LHCN-M2 (cell line): ENCODE measurements around the gene PRPSAP2. TPM values are rescaled to one million over a fixed set of nuclear protein-coding genes. Genes with fewer than 3 reads are reported as not detected.

Experiments used
- DNase-seq: peaks from one replicate; pipeline ENCODE4 v3.0.0-alpha.2; 2012; ENCODE audit warnings: low read depth
- total RNA-seq: library from RNA; depleted of rRNA; stranded (reverse); fragments of >200 nt; gene quantifications from 2 replicates; pipeline ENCODE4 v1.2.3, GENCODE V29; 2014

The PRPSAP2 gene
- total RNA-seq, 1 experiment from 2014 or later, result 33.4 TPM

GRCh38 chr17:18960803-18961511 is 103.0 kb downstream of the PRPSAP2 start:
- DNase-seq, result peak; percentile 51

DNA sequence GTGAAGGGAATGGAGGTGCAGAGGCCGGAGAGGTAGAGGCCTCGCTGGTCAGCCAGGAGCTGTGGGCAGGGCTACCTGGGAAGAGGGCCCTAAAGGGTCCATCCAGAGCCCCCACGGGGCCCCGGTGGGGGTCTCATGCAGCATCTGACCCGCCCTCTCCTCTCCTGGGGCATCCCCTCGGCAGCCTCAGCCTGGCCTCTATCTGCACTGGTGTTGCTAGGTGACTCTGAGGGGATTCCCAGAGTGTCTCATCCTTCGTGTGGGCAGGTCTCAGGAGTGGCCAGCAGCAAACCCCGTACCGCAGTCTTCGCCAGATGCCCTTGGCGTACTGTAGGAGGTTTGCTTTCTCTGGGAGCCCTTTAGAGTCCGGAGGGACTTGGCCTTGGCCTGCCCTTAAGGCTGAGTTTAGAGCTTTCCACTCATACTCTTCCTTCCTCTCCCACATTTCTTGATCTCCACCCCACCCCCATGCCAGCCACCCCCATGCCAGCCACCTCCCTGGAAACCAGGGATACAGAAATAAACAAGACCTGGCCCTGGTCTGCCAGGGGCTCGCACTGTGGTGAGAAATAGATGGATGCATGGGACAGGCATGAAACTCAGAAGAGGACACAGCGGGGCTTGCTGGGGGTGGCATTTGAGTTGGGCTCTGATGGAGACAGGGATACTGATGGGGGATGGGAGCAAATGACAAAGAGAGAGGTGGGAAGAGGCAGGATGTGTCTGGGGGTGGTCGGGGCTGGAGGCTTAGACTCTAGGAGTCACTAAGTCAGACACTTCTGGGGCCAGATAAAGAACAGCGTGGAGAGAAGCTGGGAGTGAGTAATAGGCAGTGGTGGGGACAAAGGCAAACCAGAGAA is 103.9 kb downstream of the PRPSAP2 start:
- no peak for DNase-seq

GRCh38 chr17:18962494-18962815 is 104.5 kb downstream of the PRPSAP2 start:
- DNase-seq, result no peak

- DNase-seq, result peak; percentile 37
Measured at GRCh38 chr17:18963126-18964017, 105.4 kb downstream of the PRPSAP2 start.

- no peak for DNase-seq
Measured at GRCh38 chr17:18964018-18964351, 106.1 kb downstream of the PRPSAP2 start.

GRCh38 chr17:18964550-18964949 is 106.6 kb downstream of the PRPSAP2 start:
- DNase-seq, result no peak

DNA sequence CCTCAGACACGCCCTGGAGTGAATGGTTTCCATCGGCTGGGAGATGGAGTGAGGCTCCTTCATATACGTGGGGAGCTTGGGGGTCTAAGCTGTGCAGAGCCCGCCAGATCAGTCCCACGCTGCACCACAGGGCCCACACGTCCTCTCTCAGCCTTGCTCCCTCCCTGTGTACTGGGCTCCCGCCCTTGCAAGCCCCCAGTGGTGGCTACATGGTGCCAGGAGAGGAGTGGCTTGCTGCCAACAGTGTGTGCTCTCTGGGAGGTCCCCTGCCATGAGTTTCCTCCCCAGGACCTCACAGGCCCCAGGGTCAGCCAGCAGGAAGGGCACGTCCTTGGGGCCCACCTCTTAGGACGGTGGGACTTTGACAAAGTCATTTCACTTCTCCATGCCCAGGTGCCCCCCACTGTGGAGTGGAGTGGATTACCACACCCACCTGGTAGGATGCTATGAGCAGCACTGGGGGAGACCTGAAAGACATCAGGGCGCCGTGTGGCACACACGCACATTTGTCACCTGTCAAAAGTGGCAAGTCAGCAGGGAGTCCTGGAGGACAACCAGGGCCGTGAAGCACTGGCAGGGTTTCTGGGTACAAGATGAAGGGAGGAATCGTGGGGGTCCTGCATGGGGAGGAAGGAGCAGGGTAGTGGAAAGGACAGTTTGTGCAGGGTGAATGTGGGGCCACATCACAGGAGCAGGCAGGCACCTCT is 107.8 kb downstream of the PRPSAP2 start:
- DNase-seq, result no peak

DNA sequence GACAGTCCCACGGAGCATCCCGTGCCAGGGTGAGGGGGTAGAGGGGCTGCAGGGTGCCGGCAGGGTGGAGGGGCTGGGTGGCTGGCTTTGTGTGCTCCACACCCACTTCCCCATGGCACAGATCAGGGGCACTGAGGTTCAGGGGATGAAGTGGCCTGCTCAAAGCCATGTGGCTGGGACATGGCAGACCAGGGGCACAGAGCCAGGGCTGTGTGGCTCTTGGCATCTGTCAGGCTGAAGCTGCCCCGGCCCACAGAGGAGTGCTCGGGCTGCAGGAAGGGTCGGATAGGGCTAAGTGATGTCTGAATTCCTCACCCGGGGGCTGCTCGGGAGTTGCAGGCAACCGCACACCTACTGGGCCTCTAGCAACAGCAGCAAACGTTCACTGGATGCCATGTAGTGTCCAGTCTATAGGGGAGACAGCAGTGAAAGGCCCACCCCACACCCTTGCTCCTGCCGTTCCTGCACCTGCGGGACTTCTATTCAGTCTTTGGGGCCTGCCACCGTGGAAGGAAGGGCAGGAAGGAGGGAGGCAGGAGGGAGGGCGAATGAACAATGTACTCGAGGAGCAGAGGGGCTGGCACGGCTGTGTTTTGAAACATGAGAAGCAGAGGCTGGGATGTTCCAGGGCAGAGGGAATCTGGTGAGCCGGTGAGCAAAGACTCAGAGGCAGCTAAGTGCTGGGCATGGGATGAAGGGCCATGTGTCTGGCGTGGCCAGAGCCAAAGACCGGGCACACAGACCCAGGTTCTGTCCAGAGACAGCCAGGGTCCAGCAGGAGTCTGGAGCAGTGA is 109.1 kb downstream of the PRPSAP2 start:
- DNase-seq, result peak; percentile 14

GRCh38 chr17:18967916-18968315 is 110.0 kb downstream of the PRPSAP2 start:
- no peak for DNase-seq

- DNase-seq, result no peak
Measured at GRCh38 chr17:18968345-18968744, 110.4 kb downstream of the PRPSAP2 start.

GRCh38 chr17:18968945-18969887 is 111.3 kb downstream of the PRPSAP2 start:
- DNase-seq, result no peak

- no peak for DNase-seq
Measured at GRCh38 chr17:18970582-18971480, 112.9 kb downstream of the PRPSAP2 start.

DNA sequence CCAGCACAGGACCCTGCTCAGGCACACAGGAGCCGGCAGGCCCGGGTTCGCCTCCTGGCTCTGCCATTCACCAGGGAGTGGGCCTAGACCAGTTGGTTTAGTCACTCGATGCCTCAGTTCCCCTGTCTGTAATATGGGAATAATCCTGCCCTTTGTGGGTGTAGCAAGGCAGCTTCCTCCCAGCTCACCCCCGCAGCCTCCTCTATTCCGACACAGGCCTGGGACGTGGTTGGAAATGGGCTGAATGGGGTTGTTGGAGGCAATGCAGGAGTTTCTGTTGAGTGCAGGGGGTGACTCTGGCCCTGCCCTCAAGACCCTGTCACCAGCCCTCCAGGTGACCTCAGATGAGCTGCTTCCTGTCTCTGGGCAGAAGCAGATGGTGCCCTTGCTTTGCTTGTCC is 113.9 kb downstream of the PRPSAP2 start:
- DNase-seq, result no peak

DNA sequence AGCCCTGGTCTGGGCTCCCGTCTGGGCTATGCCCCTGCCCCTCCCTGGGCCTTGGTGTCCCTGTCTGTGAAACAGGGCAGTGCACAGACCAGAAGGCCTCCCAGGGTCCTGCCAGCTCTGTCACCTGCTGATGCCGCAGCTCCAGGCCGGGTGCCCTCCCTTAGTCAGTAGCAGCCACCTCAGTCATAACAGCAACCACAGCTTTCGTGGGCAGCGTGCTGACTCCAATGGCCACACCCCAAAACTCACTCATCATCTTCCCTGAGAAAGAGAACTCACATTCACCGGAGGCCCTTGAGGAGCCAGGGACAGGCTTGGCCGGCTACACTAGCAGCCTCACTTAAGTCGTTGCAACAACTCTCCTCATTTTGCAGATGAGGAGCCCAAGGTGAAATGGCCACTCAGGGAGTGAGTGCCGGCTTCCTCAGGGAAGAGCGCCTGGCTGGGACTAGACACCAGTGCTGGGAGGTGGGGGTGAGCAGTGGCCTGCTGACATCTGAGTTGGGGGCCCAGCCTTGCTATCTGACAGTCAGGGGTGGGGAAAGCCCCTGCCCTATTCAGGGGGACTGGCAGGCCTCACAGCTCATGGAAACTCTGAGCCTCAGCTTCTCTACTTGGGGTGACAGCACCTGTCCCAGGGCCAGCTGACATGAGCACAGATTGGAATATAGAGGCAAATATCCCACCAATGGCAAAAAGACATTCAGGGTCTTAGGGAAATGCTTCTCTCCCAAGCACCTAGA is 116.6 kb downstream of the PRPSAP2 start:
- DNase-seq, result peak; percentile 36

DNA sequence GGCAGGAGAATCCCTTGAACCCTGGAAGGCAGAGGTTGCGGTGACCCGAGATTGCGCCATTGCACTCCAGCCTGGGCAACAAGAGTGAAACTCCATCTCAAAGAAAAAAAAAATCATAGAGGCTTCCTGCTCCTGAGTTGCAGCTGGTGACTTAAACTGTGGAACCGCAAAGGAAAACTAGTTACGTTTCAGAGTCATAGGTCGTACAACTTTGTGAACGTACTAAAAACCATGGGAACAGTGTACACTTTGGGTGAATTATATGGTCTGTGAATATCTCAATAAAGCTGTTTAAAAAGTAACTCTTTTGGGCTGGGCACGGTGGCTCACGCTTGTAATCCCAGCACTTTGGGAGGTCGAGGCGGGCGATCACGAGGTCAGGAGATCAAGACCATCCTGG is 117.7 kb downstream of the PRPSAP2 start:
- DNase-seq, result no peak

DNA sequence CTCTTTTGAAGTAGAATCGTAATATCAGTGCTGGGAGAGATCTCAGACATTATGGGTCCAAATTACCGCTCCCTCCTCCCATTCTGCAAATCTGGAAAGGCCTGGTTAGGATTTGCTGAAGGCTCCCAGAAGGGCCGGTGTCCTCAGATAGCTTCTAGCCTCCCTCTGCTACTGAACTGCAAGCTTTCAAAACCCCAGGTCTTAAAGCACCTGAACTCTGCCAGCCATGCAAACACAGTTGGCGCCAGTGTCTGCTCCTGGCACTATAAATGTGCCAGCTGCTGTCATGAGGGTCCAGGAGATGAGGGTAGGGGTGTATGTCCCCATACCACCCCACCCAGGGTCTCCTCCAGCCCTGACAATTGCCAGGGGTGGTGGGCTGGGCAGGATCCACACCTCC is 118.3 kb downstream of the PRPSAP2 start:
- DNase-seq, result no peak

GRCh38 chr17:18977021-18977420 is 119.1 kb downstream of the PRPSAP2 start:
- DNase-seq, result no peak

- no peak for DNase-seq
Measured at GRCh38 chr17:18977646-18978045, 119.7 kb downstream of the PRPSAP2 start.
